GM06990 (cell line): ENCODE results near the gene LMOD3.

Source experiments
- DNase-seq: peaks from one replicate; pipeline ENCODE4 v3.0.0-alpha.2; 2011; ENCODE audit not compliant: insufficient read length; ENCODE audit errors: extremely low read depth
- H3K27me3 ChIP-seq: replicated peaks from 2 replicates; pipeline ENCODE4 v1.6.0; 2011; ENCODE audit warnings: low read length; ENCODE audit not compliant: control insufficient read depth, insufficient read depth
- H3K36me3 ChIP-seq: 2 replicates; pipeline ENCODE4 v1.5.1; 2011; ENCODE audit warnings: low read length; ENCODE audit not compliant: control insufficient read depth, insufficient read depth
- H3K4me3 ChIP-seq: replicated peaks from 2 replicates; pipeline ENCODE4 v1.5.1; 2011; ENCODE audit warnings: low read depth, mild to moderate bottlenecking, control low read depth, low read length
- TF ChIP-seq, protein P1 (sequence below): IDR thresholded peaks from 2 replicates; pipeline ENCODE4 v1.5.1; 2011; ENCODE audit warnings: low read length, control low read depth, mild to moderate bottlenecking, inconsistent platforms; ENCODE audit not compliant: insufficient read depth, poor library complexity, severe bottlenecking

The LMOD3 gene

DNA sequence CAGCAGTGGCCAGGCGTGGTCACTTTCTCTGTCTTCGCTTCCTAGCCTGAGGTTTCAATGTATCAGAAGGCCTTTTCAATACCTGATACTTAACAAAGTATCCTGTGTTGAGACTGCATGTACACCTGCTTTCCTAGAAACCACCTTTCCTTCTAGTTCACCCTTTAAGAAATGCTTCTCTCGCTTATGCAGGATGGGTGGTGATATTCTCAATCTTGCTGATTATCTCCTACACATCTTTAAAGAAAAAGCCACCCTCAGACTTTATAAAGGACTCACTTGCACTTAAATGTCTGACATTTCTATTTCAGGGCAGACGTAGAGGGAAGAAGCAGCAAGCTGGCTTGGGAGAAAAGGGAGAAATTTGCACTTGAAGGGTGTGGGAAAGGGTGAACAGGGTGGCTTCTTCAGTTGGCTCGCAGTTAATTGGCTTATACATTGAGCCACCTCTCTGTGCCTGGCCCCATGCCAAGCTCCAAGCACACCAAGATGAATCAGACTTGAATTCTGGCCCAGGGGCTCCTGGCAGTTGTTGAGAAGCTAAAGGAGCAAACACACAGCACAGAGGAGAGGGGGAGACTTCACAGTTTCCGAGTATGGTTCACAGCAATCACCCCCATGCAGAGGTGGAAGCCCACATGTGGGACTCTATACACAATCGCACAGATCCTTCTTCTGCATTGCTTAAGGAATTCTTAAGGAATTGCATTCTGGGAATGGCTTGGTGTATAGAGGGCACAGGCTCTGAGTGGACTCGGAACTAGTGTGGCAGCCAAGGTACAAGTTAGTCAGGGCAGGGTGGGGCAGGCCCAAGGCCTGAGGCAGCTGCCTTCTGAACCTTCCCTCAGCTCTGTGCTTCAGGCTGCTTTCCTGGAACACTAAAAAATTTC lies 36.3 kb downstream of the LMOD3 start:
- Histone ChIP-seq H3K36me3 (no peaks in the 10 kb centered on the region), H3K4me3 (peak overlapping the region; percentile 64), H3K27me3 (no peaks in the 10 kb centered on the region)
- TF ChIP-seq, protein P1, sequence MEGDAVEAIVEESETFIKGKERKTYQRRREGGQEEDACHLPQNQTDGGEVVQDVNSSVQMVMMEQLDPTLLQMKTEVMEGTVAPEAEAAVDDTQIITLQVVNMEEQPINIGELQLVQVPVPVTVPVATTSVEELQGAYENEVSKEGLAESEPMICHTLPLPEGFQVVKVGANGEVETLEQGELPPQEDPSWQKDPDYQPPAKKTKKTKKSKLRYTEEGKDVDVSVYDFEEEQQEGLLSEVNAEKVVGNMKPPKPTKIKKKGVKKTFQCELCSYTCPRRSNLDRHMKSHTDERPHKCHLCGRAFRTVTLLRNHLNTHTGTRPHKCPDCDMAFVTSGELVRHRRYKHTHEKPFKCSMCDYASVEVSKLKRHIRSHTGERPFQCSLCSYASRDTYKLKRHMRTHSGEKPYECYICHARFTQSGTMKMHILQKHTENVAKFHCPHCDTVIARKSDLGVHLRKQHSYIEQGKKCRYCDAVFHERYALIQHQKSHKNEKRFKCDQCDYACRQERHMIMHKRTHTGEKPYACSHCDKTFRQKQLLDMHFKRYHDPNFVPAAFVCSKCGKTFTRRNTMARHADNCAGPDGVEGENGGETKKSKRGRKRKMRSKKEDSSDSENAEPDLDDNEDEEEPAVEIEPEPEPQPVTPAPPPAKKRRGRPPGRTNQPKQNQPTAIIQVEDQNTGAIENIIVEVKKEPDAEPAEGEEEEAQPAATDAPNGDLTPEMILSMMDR = no peak
- DNase-seq = no peak

- Histone ChIP-seq H3K27me3 (no peaks in the 10 kb centered on the region), H3K4me3 (peak overlapping the region; percentile 64), H3K36me3 (no peaks in the 10 kb centered on the region)
- DNase-seq = no peak
- TF ChIP-seq, protein P1 = no peak
These were observed 37.1 kb downstream of the LMOD3 start for GRCh38 chr3:69085168-69085832.

GRCh38 chr3:69084326-69085167 lies 37.8 kb downstream of the LMOD3 start, which contains the start of gene ARL6IP5:
Gene ARL6IP5 (plus strand): TSS chr3:69084937. CDS start chr3:69085048, 111 bp downstream.
- Histone ChIP-seq H3K27me3 (no peaks in the 10 kb centered on the region), H3K36me3 (no peaks in the 10 kb centered on the region), H3K4me3 (peak within 1 kb of the TSS; percentile 64)
- TF ChIP-seq, protein P1 = no peak
- DNase-seq = peak; percentile 85

- TF ChIP-seq, protein P1 = no peak
- peak; percentile 64 for DNase-seq
- H3K36me3 ChIP-seq = no peaks in the 10 kb centered on the region
- H3K4me3 ChIP-seq = peak overlapping the region; percentile 29
- H3K27me3 ChIP-seq = no peaks in the 10 kb centered on the region
These were observed 39.6 kb downstream of the LMOD3 start for GRCh38 chr3:69082805-69083204.

DNA sequence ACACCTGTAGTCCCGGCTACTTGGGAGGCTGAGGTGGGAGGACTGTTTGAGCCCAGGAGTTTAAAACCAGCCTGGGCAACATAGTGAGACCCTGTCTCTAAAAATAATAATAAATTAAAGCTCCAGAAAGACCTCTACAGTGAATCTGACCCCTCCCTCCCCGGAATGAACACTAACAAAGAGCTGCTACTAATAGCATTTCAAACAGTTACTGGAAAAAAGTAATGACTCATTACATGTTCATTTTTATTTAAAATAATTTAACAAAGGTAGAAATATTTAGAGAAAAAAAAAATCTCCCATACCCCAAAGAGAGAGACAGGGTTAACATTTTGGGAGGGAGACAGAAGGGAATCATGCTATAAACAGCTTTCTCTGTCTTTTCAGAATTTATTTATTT lies 40.0 kb downstream of the LMOD3 start:
- no peaks in the 10 kb centered on the region for H3K36me3 ChIP-seq
- TF ChIP-seq, protein P1 = no peak
- H3K4me3 ChIP-seq = no peak overlapping the region
- no peak for DNase-seq
- no peaks in the 10 kb centered on the region for H3K27me3 ChIP-seq
